Activated T-cell treated with anti-CD3 and anti-CD28 coated beads, Interleukin-2, amount 50 U/mL, for 24 hours (primary cell): ENCODE results near the gene SMURF2.

Experiments
- DNase-seq: peaks from one replicate; pipeline ENCODE4 v3.0.0-alpha.2; 2020
- H3K27ac Mint-ChIP-seq: 2 replicates; pipeline ENCODE4 v1.8.0; 2020; ENCODE audit warnings: mild to moderate bottlenecking, mixed read lengths
- H3K27me3 Mint-ChIP-seq: 2 replicates; pipeline ENCODE4 v1.8.0; 2020; ENCODE audit warnings: mixed read lengths
- H3K36me3 Mint-ChIP-seq: 2 replicates; pipeline ENCODE4 v1.8.0; 2020; ENCODE audit warnings: low read depth, mixed read lengths
- H3K4me1 Mint-ChIP-seq: 2 replicates; pipeline ENCODE4 v1.8.0; 2020; ENCODE audit warnings: low read depth, mixed read lengths
- H3K4me3 Mint-ChIP-seq: 2 replicates; pipeline ENCODE4 v1.8.0; 2020; ENCODE audit warnings: mild to moderate bottlenecking, moderate library complexity, mixed read lengths
- H3K9me3 Mint-ChIP-seq: 2 replicates; pipeline ENCODE4 v1.8.0; 2020; ENCODE audit warnings: mixed read lengths

SMURF2 gene

GRCh38 chr17:64496786-64497564 is 165.1 kb downstream of the SMURF2 start, which contains the start of gene POLG2:
POLG2 (minus strand) TSS chr17:64497054; CDS start chr17:64496968, 86 bp downstream.
- H3K4me1 Mint-ChIP-seq: peaks cover 81% of the 10 kb centered on the region
- no peaks in the 10 kb centered on the region for H3K9me3 Mint-ChIP-seq
- peak within 1 kb of the TSS; percentile 100 for H3K27ac Mint-ChIP-seq
- H3K27me3 Mint-ChIP-seq: no peaks in the 10 kb centered on the region
- peak; percentile 95 for DNase-seq
- H3K36me3 Mint-ChIP-seq: peaks cover 89% of the 10 kb centered on the region
- peak within 1 kb of the TSS; percentile 99 for H3K4me3 Mint-ChIP-seq

- peaks cover 89% of the 10 kb centered on the region for H3K36me3 Mint-ChIP-seq
- peak overlapping the region; percentile 99 for H3K4me3 Mint-ChIP-seq
- H3K27me3 Mint-ChIP-seq: no peaks in the 10 kb centered on the region
These were observed 165.7 kb downstream of the SMURF2 start for GRCh38 chr17:64496348-64496785.

More at GRCh38 chr17:64496348-64496785, 165.7 kb downstream of the SMURF2 start:
- no peak for DNase-seq
- Mint-ChIP-seq H3K4me1 (peaks cover 78% of the 10 kb centered on the region), H3K27ac (peak overlapping the region; percentile 100), H3K9me3 (no peaks in the 10 kb centered on the region)
